Measurements from ENCODE around the gene SCP2.

SCP2 gene

GRCh38 chr1:53047737-53048736 is 121.0 kb downstream of the SCP2 start:
- H3K9me3 ChIP-seq (ENCODE audit: control extremely low read depth in 1 of 5, control insufficient read depth in 4 of 5, insufficient read depth in 2 of 5, low read depth in 1 of 5, low read length in 4 of 5) = no peaks in the 10 kb centered on the region
- ChIA-PET CTCF (interaction anchor here (2.3 kb wide), 1 partner anchor 12 kb away, joined by 5 read pairs; no protein-coding TSS in a partner anchor), POLR2A (interaction anchor here (0.7 kb wide), 1 partner anchor 37 kb away, joined by 3 read pairs; no protein-coding TSS in a partner anchor)
- no peak overlapping the region for H3K4me3 ChIP-seq (ENCODE audit: control insufficient read depth in 1 of 7, extremely low read depth in 1 of 7, insufficient read depth in 4 of 7, low read depth in 2 of 7, low read length in 6 of 7)
- no peak for DNase-seq
- H3K27me3 ChIP-seq (replicated peaks in 2 of 5; ENCODE audit: control insufficient read depth in 4 of 5, insufficient read depth in 5 of 5, low read length in 4 of 5) = no peaks in the 10 kb centered on the region
- WGBS (ENCODE audit: insufficient coverage) = 91% methylated on average over 3 of the region's 5 CpGs
- H3K36me3 ChIP-seq (ENCODE audit: control insufficient read depth in 4 of 4, insufficient read depth in 4 of 4, low read length in 3 of 4) = peaks cover 9 to 41% (median 20%) of the 10 kb centered on the region in 4 experiments
- no peaks in the 10 kb centered on the region for H3K4me1 ChIP-seq (ENCODE audit: control extremely low read depth in 1 of 4, control insufficient read depth in 4 of 4, insufficient read depth in 4 of 4, low read length in 3 of 4)
- H3K27ac ChIP-seq (ENCODE audit: insufficient read depth in 1 of 2, low read depth in 1 of 2, low read length in 2 of 2, poor library complexity in 1 of 2, severe bottlenecking in 2 of 2) = no peak overlapping the region

- Histone ChIP-seq H3K27me3 (replicated peaks in 2 of 5; ENCODE audit: control insufficient read depth in 4 of 5, insufficient read depth in 5 of 5, low read length in 4 of 5) (no peaks in the 10 kb centered on the region), H3K4me3 (ENCODE audit: control insufficient read depth in 1 of 7, extremely low read depth in 1 of 7, insufficient read depth in 4 of 7, low read depth in 2 of 7, low read length in 6 of 7) (no peak overlapping the region), H3K4me1 (ENCODE audit: control extremely low read depth in 1 of 4, control insufficient read depth in 4 of 4, insufficient read depth in 4 of 4, low read length in 3 of 4) (no peaks in the 10 kb centered on the region), H3K9me3 (ENCODE audit: control extremely low read depth in 1 of 5, control insufficient read depth in 4 of 5, insufficient read depth in 2 of 5, low read depth in 1 of 5, low read length in 4 of 5) (no peaks in the 10 kb centered on the region), H3K27ac (ENCODE audit: insufficient read depth in 1 of 2, low read depth in 1 of 2, low read length in 2 of 2, poor library complexity in 1 of 2, severe bottlenecking in 2 of 2) (no peak overlapping the region), H3K36me3 (ENCODE audit: control insufficient read depth in 4 of 4, insufficient read depth in 4 of 4, low read length in 3 of 4) (peaks cover 6 to 46% (median 22%) of the 10 kb centered on the region in 4 experiments)
- 100% methylated on average over 3 of the region's 3 CpGs for WGBS (ENCODE audit: insufficient coverage)
- CTCF ChIA-PET = interaction anchor here (2.3 kb wide), 1 partner anchor 11 kb away, joined by 5 read pairs; no protein-coding TSS in a partner anchor
- POLR2A ChIA-PET = no interaction called here
- no peak for DNase-seq
These were observed 122.0 kb downstream of the SCP2 start for GRCh38 chr1:53048960-53049573.

- WGBS (ENCODE audit: insufficient coverage) = 100% methylated on average over 3 of the region's 3 CpGs
- POLR2A ChIA-PET = no interaction called here
- H3K27ac ChIP-seq (ENCODE audit: insufficient read depth in 1 of 2, low read depth in 1 of 2, low read length in 2 of 2, poor library complexity in 1 of 2, severe bottlenecking in 2 of 2) = no peak overlapping the region
- CTCF ChIA-PET = interaction anchor here (2.3 kb wide), 1 partner anchor 10 kb away, joined by 5 read pairs; no protein-coding TSS in a partner anchor
- no peaks in the 10 kb centered on the region for H3K9me3 ChIP-seq (ENCODE audit: control extremely low read depth in 1 of 5, control insufficient read depth in 4 of 5, insufficient read depth in 2 of 5, low read depth in 1 of 5, low read length in 4 of 5)
- H3K4me1 ChIP-seq (ENCODE audit: control extremely low read depth in 1 of 4, control insufficient read depth in 4 of 4, insufficient read depth in 4 of 4, low read length in 3 of 4) = no peaks in the 10 kb centered on the region
- no peaks in the 10 kb centered on the region for H3K27me3 ChIP-seq (replicated peaks in 2 of 5; ENCODE audit: control insufficient read depth in 4 of 5, insufficient read depth in 5 of 5, low read length in 4 of 5)
- no peak for DNase-seq
- H3K4me3 ChIP-seq (ENCODE audit: control insufficient read depth in 1 of 7, extremely low read depth in 1 of 7, insufficient read depth in 4 of 7, low read depth in 2 of 7, low read length in 6 of 7) = no peak overlapping the region
- H3K36me3 ChIP-seq (ENCODE audit: control insufficient read depth in 4 of 4, insufficient read depth in 4 of 4, low read length in 3 of 4) = peaks cover 6 to 46% (median 22%) of the 10 kb centered on the region in 4 experiments
These were observed 122.5 kb downstream of the SCP2 start for GRCh38 chr1:53049574-53049967.

- POLR2A ChIA-PET = interaction anchor here (0.5 kb wide), 1 partner anchor 87 kb away, joined by 3 read pairs; no protein-coding TSS in a partner anchor
- no CpG with 5 or more reads among the region's 2 CpGs for WGBS (ENCODE audit: insufficient coverage)
These were observed 123.2 kb downstream of the SCP2 start for GRCh38 chr1:53050310-53050709.

GRCh38 chr1:53051676-53052075 is 124.6 kb downstream of the SCP2 start:
- Histone ChIP-seq H3K4me1 (ENCODE audit: control extremely low read depth in 1 of 4, control insufficient read depth in 4 of 4, insufficient read depth in 4 of 4, low read length in 3 of 4) (no peaks in the 10 kb centered on the region), H3K36me3 (ENCODE audit: control insufficient read depth in 4 of 4, insufficient read depth in 4 of 4, low read length in 3 of 4) (peaks cover 6 to 46% (median 22%) of the 10 kb centered on the region in 4 experiments), H3K27me3 (replicated peaks in 2 of 5; ENCODE audit: control insufficient read depth in 4 of 5, insufficient read depth in 5 of 5, low read length in 4 of 5) (no peaks in the 10 kb centered on the region), H3K4me3 (ENCODE audit: control insufficient read depth in 1 of 7, extremely low read depth in 1 of 7, insufficient read depth in 4 of 7, low read depth in 2 of 7, low read length in 6 of 7) (no peak overlapping the region), H3K27ac (ENCODE audit: insufficient read depth in 1 of 2, low read depth in 1 of 2, low read length in 2 of 2, poor library complexity in 1 of 2, severe bottlenecking in 2 of 2) (no peak overlapping the region), H3K9me3 (ENCODE audit: control extremely low read depth in 1 of 5, control insufficient read depth in 4 of 5, insufficient read depth in 2 of 5, low read depth in 1 of 5, low read length in 4 of 5) (peaks cover 0 to 1% (median 0%) of the 10 kb centered on the region in 5 experiments)
- no CpG with 5 or more reads among the region's 1 CpG for WGBS (ENCODE audit: insufficient coverage)
- no peak for DNase-seq
- POLR2A ChIA-PET = interaction anchor here (0.8 kb wide), 1 partner anchor 9 kb away, joined by 3 read pairs; no protein-coding TSS in a partner anchor
- CTCF ChIA-PET = no interaction called here

More at GRCh38 chr1:53050310-53050709, 123.2 kb downstream of the SCP2 start:
- no peak overlapping the region for H3K27ac ChIP-seq (ENCODE audit: insufficient read depth in 1 of 2, low read depth in 1 of 2, low read length in 2 of 2, poor library complexity in 1 of 2, severe bottlenecking in 2 of 2)
- H3K4me1 ChIP-seq (ENCODE audit: control extremely low read depth in 1 of 4, control insufficient read depth in 4 of 4, insufficient read depth in 4 of 4, low read length in 3 of 4) = no peaks in the 10 kb centered on the region
- H3K36me3 ChIP-seq (ENCODE audit: control insufficient read depth in 4 of 4, insufficient read depth in 4 of 4, low read length in 3 of 4) = peaks cover 6 to 46% (median 22%) of the 10 kb centered on the region in 4 experiments
- no peak overlapping the region for H3K4me3 ChIP-seq (ENCODE audit: control insufficient read depth in 1 of 7, extremely low read depth in 1 of 7, insufficient read depth in 4 of 7, low read depth in 2 of 7, low read length in 6 of 7)
- CTCF ChIA-PET = no interaction called here
- DNase-seq = no peak
- no peaks in the 10 kb centered on the region for H3K27me3 ChIP-seq (replicated peaks in 2 of 5; ENCODE audit: control insufficient read depth in 4 of 5, insufficient read depth in 5 of 5, low read length in 4 of 5)
- H3K9me3 ChIP-seq (ENCODE audit: control extremely low read depth in 1 of 5, control insufficient read depth in 4 of 5, insufficient read depth in 2 of 5, low read depth in 1 of 5, low read length in 4 of 5) = no peaks in the 10 kb centered on the region

- H3K4me1 ChIP-seq (ENCODE audit: control extremely low read depth in 1 of 4, control insufficient read depth in 4 of 4, insufficient read depth in 4 of 4, low read length in 3 of 4) = peaks cover 0 to 8% (median 7%) of the 10 kb centered on the region in 4 experiments
- H3K4me3 ChIP-seq (ENCODE audit: control insufficient read depth in 1 of 7, extremely low read depth in 1 of 7, insufficient read depth in 4 of 7, low read depth in 2 of 7, low read length in 6 of 7) = no peak overlapping the region
- ChIA-PET CTCF (no interaction called here), POLR2A (interaction anchor here (0.9 kb wide), 1 partner anchor 20 kb away, joined by 4 read pairs; no protein-coding TSS in a partner anchor)
- H3K36me3 ChIP-seq (ENCODE audit: control insufficient read depth in 4 of 4, insufficient read depth in 4 of 4, low read length in 3 of 4) = peaks cover 0 to 12% (median 3%) of the 10 kb centered on the region in 4 experiments
- 100% methylated on average over 2 of the region's 2 CpGs for WGBS (ENCODE audit: insufficient coverage)
- no peak overlapping the region for H3K27ac ChIP-seq (ENCODE audit: insufficient read depth in 1 of 2, low read depth in 1 of 2, low read length in 2 of 2, poor library complexity in 1 of 2, severe bottlenecking in 2 of 2)
- peaks cover 0 to 3% (median 0%) of the 10 kb centered on the region in 5 experiments for H3K9me3 ChIP-seq (ENCODE audit: control extremely low read depth in 1 of 5, control insufficient read depth in 4 of 5, insufficient read depth in 2 of 5, low read depth in 1 of 5, low read length in 4 of 5)
- H3K27me3 ChIP-seq (replicated peaks in 2 of 5; ENCODE audit: control insufficient read depth in 4 of 5, insufficient read depth in 5 of 5, low read length in 4 of 5) = peaks cover 10 to 35% (median 22%) of the 10 kb centered on the region in 5 experiments
- no peak for DNase-seq
These were observed 130.1 kb downstream of the SCP2 start for GRCh38 chr1:53057127-53057526.

Measured in common myeloid progenitor, CD34-positive (primary cell).